GM12878 (cell line): ENCODE results near the gene CDCP1. TPM values are rescaled to one million over a fixed set of nuclear protein-coding genes. Genes with fewer than 3 reads are reported as not detected.

ENCODE experiments used
- ATAC-seq: fragments of 200-7000 bp; cut with Tn5 transposase; 3 replicates; pipeline ENCODE4 v1.9.1; 2020; ENCODE audit warnings: mild to moderate bottlenecking, moderate library complexity
- BruUV-seq: library from RNA; stranded (reverse); fragments of 400-500 nt; replicated peaks from 2 replicates; lab custom pipeline; 2021; lab: Mats Ljungman, UMichigan
- CTCF ChIA-PET: fragments of 300-600 bp; sonication (Branson Sonifier 250); formaldehyde crosslinking; extraction: SDS; loops from one replicate; lab custom pipeline; 2021; ENCODE audit warnings: inconsistent platforms; lab: Yijun Ruan, JAX
- POLR2A ChIA-PET: fragments of 350-600 bp; formaldehyde crosslinking; extraction: SDS; loops from one replicate; lab custom pipeline; 2021; ENCODE audit warnings: inconsistent platforms; lab: Charles Lee
- RAD21 ChIA-PET: fragments of 300-600 bp; sonication (Branson Sonifier 250); formaldehyde crosslinking; loops from one replicate; lab custom pipeline; 2023; ENCODE audit warnings: antibody characterized with exemption; ENCODE audit not compliant: unreplicated experiment; lab: Charles Lee
- SMC1A ChIA-PET: fragments of 300-600 bp; sonication (Branson Sonifier 250); formaldehyde crosslinking; loops from one replicate; lab custom pipeline; 2023; ENCODE audit not compliant: unreplicated experiment, uncharacterized antibody; lab: Charles Lee
- DNase-seq: peaks from one replicate; pipeline ENCODE4 v3.0.0-alpha.2; 2011; ENCODE audit warnings: low read depth, low spot score
- FAIRE-seq: peaks from 3 replicates; lab custom pipeline; 2011; peaks lifted over from hg19 to GRCh38; lab: Jason Lieb, UNC
- H2AFZ ChIP-seq: 2 replicates; pipeline ENCODE4 v1.6.0; 2011; ENCODE audit warnings: low read depth, low read length, control low read depth; ENCODE audit not compliant: control insufficient read depth
- H3K27ac ChIP-seq: 2 replicates; pipeline ENCODE4 v1.5.1; 2011; ENCODE audit warnings: control low read depth; ENCODE audit not compliant: control insufficient read depth, insufficient read depth
- H3K27me3 ChIP-seq, 2 experiments: replicated peaks in 1 of 2; 2 replicates each; pipeline versions ENCODE4 v1.6.0 to v1.6.1; 2011; ENCODE audit warnings: low read length in 1 of 2; ENCODE audit not compliant: control insufficient read depth in 2 of 2, insufficient read depth in 2 of 2
- H3K36me3 ChIP-seq, 2 experiments: 2 replicates each; pipeline ENCODE4 v1.5.1; 2011; ENCODE audit warnings: low read length in 1 of 2; ENCODE audit not compliant: control insufficient read depth in 2 of 2, insufficient read depth in 2 of 2
- H3K4me1 ChIP-seq: 2 replicates; pipeline ENCODE4 v1.6.1; 2011; ENCODE audit warnings: mild to moderate bottlenecking, low read length, moderate library complexity, mixed read lengths; ENCODE audit not compliant: control insufficient read depth, insufficient read depth
- H3K4me2 ChIP-seq: 2 replicates; pipeline ENCODE4 v1.6.0; 2011; ENCODE audit warnings: control low read depth; ENCODE audit not compliant: control insufficient read depth, insufficient read depth
- H3K4me3 ChIP-seq: fragments of 200-600 bp; sonication (generic); 2 replicates; pipeline ENCODE4 v1.5.1; 2016
- H3K79me2 ChIP-seq: 2 replicates; pipeline ENCODE4 v1.6.0; 2011; ENCODE audit warnings: low read length; ENCODE audit not compliant: control insufficient read depth, insufficient read depth
- H3K9ac ChIP-seq: 2 replicates; pipeline ENCODE4 v1.8.0; 2011; ENCODE audit warnings: low read length, control low read depth, mixed read lengths; ENCODE audit not compliant: control insufficient read depth, insufficient read depth
- H3K9me3 ChIP-seq: replicated peaks from 3 replicates; pipeline ENCODE4 v1.5.1; 2011; ENCODE audit warnings: mild to moderate bottlenecking, low read length; ENCODE audit not compliant: control insufficient read depth, insufficient read depth
- H4K20me1 ChIP-seq: 2 replicates; pipeline ENCODE4 v1.6.0; 2011; ENCODE audit not compliant: control insufficient read depth, insufficient read depth
- BMI1 ChIP-seq: fragments of 450-650 bp; IDR thresholded peaks from 2 replicates; pipeline ENCODE4 v1.6.1; 2016; ENCODE audit warnings: mild to moderate bottlenecking, moderate library complexity, borderline replicate concordance
- DPF2 ChIP-seq: fragments of 450-650 bp; IDR thresholded peaks from 2 replicates; pipeline ENCODE4 v1.6.1; 2017; ENCODE audit warnings: mild to moderate bottlenecking
- EP300 ChIP-seq, 2 experiments: fragments of 150-350 bp in 1 of 2; IDR thresholded peaks; 2 replicates each; pipeline ENCODE4 v1.6.1; 2011 to 2012; ENCODE audit warnings: low read depth in 2 of 2, low read length in 2 of 2, borderline replicate concordance in 1 of 2, improper control_type of control experiment in 1 of 2, inconsistent platforms in 1 of 2; ENCODE audit not compliant: control insufficient read depth in 1 of 2
- FOS ChIP-seq: IDR thresholded peaks from 3 replicates; pipeline ENCODE4 v1.6.1; 2011; ENCODE audit warnings: borderline replicate concordance; ENCODE audit not compliant: insufficient read length; ENCODE audit errors: extremely low read depth
- GABPA ChIP-seq: IDR thresholded peaks from 2 replicates; pipeline ENCODE4 v1.6.1; 2014; ENCODE audit warnings: antibody characterized with exemption, low read depth, mild to moderate bottlenecking, inconsistent platforms
- KDM1A ChIP-seq: fragments of 200-600 bp; sonication (generic); IDR thresholded peaks from 2 replicates; pipeline ENCODE4 v1.6.1; 2016; ENCODE audit warnings: borderline replicate concordance
- MTA3 ChIP-seq: IDR thresholded peaks from 2 replicates; pipeline ENCODE4 v1.6.1; 2012; ENCODE audit warnings: low read length, inconsistent platforms, borderline replicate concordance
- PAX8 ChIP-seq: fragments of 450-650 bp; IDR thresholded peaks from 2 replicates; pipeline ENCODE4 v1.6.1; 2017; ENCODE audit warnings: mild to moderate bottlenecking, moderate library complexity
- RCOR1 ChIP-seq: conservative IDR thresholded peaks from 2 replicates; pipeline ENCODE4 v1.6.1; 2012; ENCODE audit warnings: low read depth, low read length, improper control_type of control experiment
- SMAD5 ChIP-seq: IDR thresholded peaks from 2 replicates; pipeline ENCODE4 v1.6.1; 2016; ENCODE audit warnings: antibody characterized with exemption, low read depth
- STAT1 ChIP-seq: fragments of 450-650 bp; conservative IDR thresholded peaks from 2 replicates; pipeline ENCODE4 v1.6.1; 2014; ENCODE audit warnings: antibody characterized with exemption, mild to moderate bottlenecking
- SUPT20H ChIP-seq: IDR thresholded peaks from 2 replicates; pipeline ENCODE4 v1.6.1; 2011; ENCODE audit warnings: low read depth, mild to moderate bottlenecking, low read length, moderate library complexity, borderline replicate concordance; ENCODE audit not compliant: control insufficient read depth
- TCF7 ChIP-seq: IDR thresholded peaks from 2 replicates; pipeline ENCODE4 v1.6.1; 2014; ENCODE audit warnings: antibody characterized with exemption, borderline replicate concordance
- ZNF622 ChIP-seq: fragments of 450-650 bp; IDR thresholded peaks from 2 replicates; pipeline ENCODE4 v1.6.1; 2017; ENCODE audit warnings: mild to moderate bottlenecking, inconsistent platforms
- WGBS: methylation state at CpG from one replicate; pipeline ENCODE4 v1.1.6; 2016; ENCODE audit warnings: low lambda C conversion rate; ENCODE audit not compliant: insufficient replicate concordance, insufficient coverage; ENCODE audit errors: missing lambda C conversion rate; 5-methylcytosine and 5-hydroxymethylcytosine counted together
- in situ Hi-C: fragments of 300-500 bp; cut with MboI; formaldehyde crosslinking; loops from 9 replicates; pipeline ENCODE4 v1.14.3; 2018; ENCODE audit warnings: mixed read lengths
- intact Hi-C: fragments of 100-400 bp; cut with micrococcal nuclease; formaldehyde crosslinking; loops from one replicate; pipeline ENCODE4 v1.14.2; 2022; ENCODE audit not compliant: unreplicated experiment
- polyA plus RNA-seq, 11 experiments: library from polyadenylated mRNA; depleted of rRNA in 4 of 11; unstranded in 6 of 11; stranded (reverse) in 5 of 11; fragments of >200 nt; fragmentation: Nextera tagmentation in 4 of 11; fragmentation: Illumina TruSeq in 1 of 11; extraction: Ambion mirVana in 4 of 11; extraction: Trizol in 1 of 11; gene quantifications; 1 replicate in 1 of 11; 2 replicates in 10 of 11; pipeline versions ENCODE4 v1.2.1 to v1.2.3, GENCODE V29; 2011 to 2016; ENCODE audit warnings: inconsistent platforms in 2 of 11, missing spikeins in 2 of 11, low read depth in 1 of 11
- total RNA-seq, 4 experiments: library from RNA; depleted of rRNA in 3 of 4; stranded (reverse); fragments of >200 nt in 3 of 4; fragmentation: Illumina TruSeq in 1 of 4; extraction: Trizol in 1 of 4; gene quantifications; 2 replicates each; pipeline versions ENCODE4 v1.2.1 to v1.2.3, GENCODE V29; 2013 to 2021
- TF ChIP-seq, protein P1 (sequence below): IDR thresholded peaks from 2 replicates; pipeline ENCODE4 v1.6.1; 2011; ENCODE audit warnings: mild to moderate bottlenecking, low read depth, low read length, moderate library complexity; ENCODE audit not compliant: insufficient replicate concordance
- TF ChIP-seq, protein P2 (sequence below): IDR thresholded peaks from 2 replicates; pipeline ENCODE4 v1.6.1; 2012; ENCODE audit warnings: low read depth, low read length, improper control_type of control experiment
- TF ChIP-seq, protein P3 (sequence below): fragments of 450-650 bp; IDR thresholded peaks from 2 replicates; pipeline ENCODE4 v1.6.1; 2016; ENCODE audit warnings: mild to moderate bottlenecking, moderate library complexity, borderline replicate concordance

The CDCP1 gene
- total and polyA plus RNA-seq, 10 of the 15 experiments (the other 5 are each of a cell fraction or from before 2014, with no cell fraction given), result 0.35 to 2.2 (median 0.86) TPM

DNA sequence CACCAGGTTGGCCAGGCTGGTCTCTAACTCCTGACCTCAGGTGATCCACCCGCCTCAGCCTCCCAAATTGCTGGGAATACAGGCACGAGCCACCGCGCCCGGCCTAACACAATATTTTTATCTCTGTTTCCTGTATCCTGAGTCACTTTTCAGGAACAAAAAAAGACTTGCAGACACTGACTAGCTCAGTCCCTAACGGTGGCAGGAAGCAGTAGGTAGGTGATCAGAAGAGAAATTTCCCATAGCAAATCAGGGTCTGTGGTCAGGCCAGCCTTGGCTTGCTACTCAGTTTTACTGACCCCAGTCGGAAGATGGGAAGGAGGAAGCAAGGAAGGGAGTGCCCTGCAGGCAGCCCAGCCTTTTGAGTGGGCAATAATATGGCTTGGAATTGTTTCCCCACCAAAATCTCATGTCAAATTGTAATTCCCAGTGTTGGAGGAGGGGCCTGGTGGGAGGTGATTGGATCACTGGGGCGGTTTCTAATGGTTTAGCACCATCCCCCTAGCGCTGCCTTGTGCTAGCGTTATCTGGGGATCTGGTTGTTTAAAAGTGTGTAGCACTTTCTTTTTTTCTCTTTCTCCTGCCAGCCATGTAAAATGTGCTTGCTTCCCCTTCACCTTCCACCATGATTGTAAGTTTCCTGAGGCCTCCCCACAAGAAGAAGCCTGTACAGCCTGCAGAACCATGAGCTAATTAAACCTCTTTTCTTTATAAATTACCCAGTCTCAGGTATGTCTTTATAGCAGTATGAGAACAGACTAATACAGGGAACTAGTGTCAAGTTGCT, 19.5 kb upstream of the CDCP1 start:
- 50% methylated on average over 10 of the region's 10 CpGs for WGBS
- intact Hi-C loops (no loop called here), in situ Hi-C loops (no loop called here)
- Histone ChIP-seq H4K20me1 (no peaks in the 10 kb centered on the region), H3K27ac (no peak overlapping the region), H2AFZ (no peak overlapping the region), H3K4me1 (no peaks in the 10 kb centered on the region), H3K9me3 (no peaks in the 10 kb centered on the region), H3K9ac (no peak overlapping the region), H3K36me3 (no peaks in the 10 kb centered on the region), H3K4me2 (no peak overlapping the region), H3K27me3 (peaks cover 0 to 5% of the 10 kb centered on the region in 2 experiments; a peak in 1 of 4 replicates), H3K4me3 (no peak overlapping the region), H3K79me2 (no peaks in the 10 kb centered on the region)
- POLR2A ChIA-PET, result no interaction called here
- no peak for TF ChIP-seq KDM1A
- TF ChIP-seq SUPT20H, result no peak
- no peak for TF ChIP-seq RCOR1
- no peak for TF ChIP-seq GABPA
- no peak for TF ChIP-seq TCF7
- no peak for TF ChIP-seq DPF2
- TF ChIP-seq, protein P1, sequence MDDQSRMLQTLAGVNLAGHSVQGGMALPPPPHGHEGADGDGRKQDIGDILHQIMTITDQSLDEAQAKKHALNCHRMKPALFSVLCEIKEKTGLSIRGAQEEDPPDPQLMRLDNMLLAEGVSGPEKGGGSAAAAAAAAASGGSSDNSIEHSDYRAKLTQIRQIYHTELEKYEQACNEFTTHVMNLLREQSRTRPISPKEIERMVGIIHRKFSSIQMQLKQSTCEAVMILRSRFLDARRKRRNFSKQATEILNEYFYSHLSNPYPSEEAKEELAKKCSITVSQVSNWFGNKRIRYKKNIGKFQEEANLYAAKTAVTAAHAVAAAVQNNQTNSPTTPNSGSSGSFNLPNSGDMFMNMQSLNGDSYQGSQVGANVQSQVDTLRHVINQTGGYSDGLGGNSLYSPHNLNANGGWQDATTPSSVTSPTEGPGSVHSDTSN, result no peak
- no peak for TF ChIP-seq MTA3
- TF ChIP-seq, protein P2, sequence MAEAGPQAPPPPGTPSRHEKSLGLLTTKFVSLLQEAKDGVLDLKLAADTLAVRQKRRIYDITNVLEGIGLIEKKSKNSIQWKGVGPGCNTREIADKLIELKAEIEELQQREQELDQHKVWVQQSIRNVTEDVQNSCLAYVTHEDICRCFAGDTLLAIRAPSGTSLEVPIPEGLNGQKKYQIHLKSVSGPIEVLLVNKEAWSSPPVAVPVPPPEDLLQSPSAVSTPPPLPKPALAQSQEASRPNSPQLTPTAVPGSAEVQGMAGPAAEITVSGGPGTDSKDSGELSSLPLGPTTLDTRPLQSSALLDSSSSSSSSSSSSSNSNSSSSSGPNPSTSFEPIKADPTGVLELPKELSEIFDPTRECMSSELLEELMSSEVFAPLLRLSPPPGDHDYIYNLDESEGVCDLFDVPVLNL, result no peak
- TF ChIP-seq STAT1, result no peak
- TF ChIP-seq, protein P3, sequence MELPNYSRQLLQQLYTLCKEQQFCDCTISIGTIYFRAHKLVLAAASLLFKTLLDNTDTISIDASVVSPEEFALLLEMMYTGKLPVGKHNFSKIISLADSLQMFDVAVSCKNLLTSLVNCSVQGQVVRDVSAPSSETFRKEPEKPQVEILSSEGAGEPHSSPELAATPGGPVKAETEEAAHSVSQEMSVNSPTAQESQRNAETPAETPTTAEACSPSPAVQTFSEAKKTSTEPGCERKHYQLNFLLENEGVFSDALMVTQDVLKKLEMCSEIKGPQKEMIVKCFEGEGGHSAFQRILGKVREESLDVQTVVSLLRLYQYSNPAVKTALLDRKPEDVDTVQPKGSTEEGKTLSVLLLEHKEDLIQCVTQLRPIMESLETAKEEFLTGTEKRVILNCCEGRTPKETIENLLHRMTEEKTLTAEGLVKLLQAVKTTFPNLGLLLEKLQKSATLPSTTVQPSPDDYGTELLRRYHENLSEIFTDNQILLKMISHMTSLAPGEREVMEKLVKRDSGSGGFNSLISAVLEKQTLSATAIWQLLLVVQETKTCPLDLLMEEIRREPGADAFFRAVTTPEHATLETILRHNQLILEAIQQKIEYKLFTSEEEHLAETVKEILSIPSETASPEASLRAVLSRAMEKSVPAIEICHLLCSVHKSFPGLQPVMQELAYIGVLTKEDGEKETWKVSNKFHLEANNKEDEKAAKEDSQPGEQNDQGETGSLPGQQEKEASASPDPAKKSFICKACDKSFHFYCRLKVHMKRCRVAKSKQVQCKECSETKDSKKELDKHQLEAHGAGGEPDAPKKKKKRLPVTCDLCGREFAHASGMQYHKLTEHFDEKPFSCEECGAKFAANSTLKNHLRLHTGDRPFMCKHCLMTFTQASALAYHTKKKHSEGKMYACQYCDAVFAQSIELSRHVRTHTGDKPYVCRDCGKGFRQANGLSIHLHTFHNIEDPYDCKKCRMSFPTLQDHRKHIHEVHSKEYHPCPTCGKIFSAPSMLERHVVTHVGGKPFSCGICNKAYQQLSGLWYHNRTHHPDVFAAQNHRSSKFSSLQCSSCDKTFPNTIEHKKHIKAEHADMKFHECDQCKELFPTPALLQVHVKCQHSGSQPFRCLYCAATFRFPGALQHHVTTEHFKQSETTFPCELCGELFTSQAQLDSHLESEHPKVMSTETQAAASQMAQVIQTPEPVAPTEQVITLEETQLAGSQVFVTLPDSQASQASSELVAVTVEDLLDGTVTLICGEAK, result no peak
- no peak for TF ChIP-seq SMAD5
- no peak for TF ChIP-seq EP300 (IDR thresholded peaks at IDR 0.05; ENCODE audit: borderline replicate concordance in 1 of 2, control insufficient read depth in 1 of 2, low read depth in 2 of 2, low read length in 2 of 2)
- TF ChIP-seq BMI1, result no peak
- TF ChIP-seq ZNF622, result no peak
- no peak for TF ChIP-seq PAX8
- no peak for TF ChIP-seq FOS
- DNase-seq (no peak), FAIRE-seq (no peak), ATAC-seq (no peak)
- BruUV-seq, result no TSS peak
- RAD21 ChIA-PET, result no interaction called here
- CTCF ChIA-PET, result interaction anchor here (1.0 kb wide), 1 partner anchor 54 kb away, joined by 3 read pairs; no protein-coding TSS in a partner anchor
- SMC1A ChIA-PET, result interaction anchor here (1.2 kb wide), 1 partner anchor 124 kb away, joined by 4 read pairs; no protein-coding TSS in a partner anchor
